IMR-90 (cell line): Measurements from ENCODE around the gene PTPRC.

ENCODE experiments used
- CEBPB ChIP-seq: IDR thresholded peaks from 2 replicates; pipeline ENCODE4 v1.6.1; 2012; ENCODE audit warnings: low read depth, low read length, improper control_type of control experiment
- CTCF ChIP-seq: conservative IDR thresholded peaks from 2 replicates; pipeline ENCODE4 v1.5.1; 2012; ENCODE audit warnings: mild to moderate bottlenecking, low read depth, low read length, improper control_type of control experiment
- MAFK ChIP-seq: IDR thresholded peaks from 2 replicates; pipeline ENCODE4 v1.6.1; 2012; ENCODE audit warnings: low read depth, low read length, improper control_type of control experiment
- POLR2A ChIP-seq: IDR thresholded peaks from 2 replicates; pipeline ENCODE4 v1.6.1; 2012; ENCODE audit warnings: mild to moderate bottlenecking, low read depth, low read length
- RAD21 ChIP-seq: IDR thresholded peaks from 2 replicates; pipeline ENCODE4 v1.6.1; 2012; ENCODE audit warnings: low read length, improper control_type of control experiment
- USF2 ChIP-seq: fragments of 150-350 bp; IDR thresholded peaks from 2 replicates; pipeline ENCODE4 v1.6.1; 2017; ENCODE audit warnings: mild to moderate bottlenecking, antibody characterized with exemption, low read length, low read depth

- no peak for TF ChIP-seq CTCF
- TF ChIP-seq RAD21: no peak
- no peak for TF ChIP-seq POLR2A
- no peak for TF ChIP-seq USF2
- TF ChIP-seq MAFK: no peak
- no peak for TF ChIP-seq CEBPB
Measured at GRCh38 chr1:198749279-198749678, 110.4 kb downstream of the PTPRC start.
